K562 (cell line): ENCODE measurements around the gene OLFML3. TPM values are rescaled to one million over a fixed set of nuclear protein-coding genes. Genes with fewer than 3 reads are reported as not detected.

Experiments used
- ARID2 ChIP-seq: fragments of 450-650 bp; IDR thresholded peaks from 2 replicates; pipeline ENCODE4 v1.6.1; 2017; ENCODE audit warnings: antibody characterized with exemption, mild to moderate bottlenecking
- BCOR ChIP-seq: fragments of 450-650 bp; IDR thresholded peaks from 2 replicates; pipeline ENCODE4 v1.6.1; 2016
- CBFB ChIP-seq: sonication (generic); formaldehyde crosslinking; IDR thresholded peaks from 2 replicates; pipeline ENCODE4 v1.4.0; 2020; ENCODE audit warnings: mild to moderate bottlenecking, missing genetic modification reagents
- FOXJ2 ChIP-seq: fragments of 200-800 bp; sonication (Bioruptor generic); IDR thresholded peaks from 2 replicates; pipeline ENCODE4 v1.6.1; 2016; ENCODE audit warnings: missing genetic modification characterization, missing compliant biosample characterization
- FOXK2 ChIP-seq, 2 experiments: fragments of 450-650 bp; IDR thresholded peaks in 1 of 2; conservative IDR thresholded peaks in 1 of 2; 2 replicates each; pipeline ENCODE4 v1.6.1; 2016; ENCODE audit warnings: low read depth in 2 of 2, mild to moderate bottlenecking in 1 of 2
- HMGN3 ChIP-seq: IDR thresholded peaks from 2 replicates; pipeline ENCODE4 v1.6.1; 2011; ENCODE audit warnings: borderline replicate concordance, low read depth, mild to moderate bottlenecking, mixed read lengths, low read length; ENCODE audit not compliant: insufficient read length; ENCODE audit errors: extremely low read depth
- HMGXB4 ChIP-seq: sonication (generic); formaldehyde crosslinking; IDR thresholded peaks from 2 replicates; pipeline ENCODE4 v1.8.1; 2023; ENCODE audit warnings: mild to moderate bottlenecking, missing genetic modification reagents
- IRF1 ChIP-seq: sonication (generic); formaldehyde crosslinking; IDR thresholded peaks from 2 replicates; pipeline ENCODE4 v1.8.0; 2022; ENCODE audit warnings: missing genetic modification reagents, mild to moderate bottlenecking, borderline replicate concordance
- NCOA4 ChIP-seq: fragments of 450-650 bp; IDR thresholded peaks from 2 replicates; pipeline ENCODE4 v1.6.1; 2018; ENCODE audit warnings: mild to moderate bottlenecking; ENCODE audit not compliant: partially characterized antibody
- NCOR1 ChIP-seq: fragments of 450-650 bp; IDR thresholded peaks from 2 replicates; pipeline ENCODE4 v1.6.1; 2016; ENCODE audit warnings: mild to moderate bottlenecking, moderate library complexity
- NFXL1 ChIP-seq: fragments of 450-650 bp; formaldehyde crosslinking; IDR thresholded peaks from 2 replicates; pipeline ENCODE4 v1.4.0; 2021; ENCODE audit warnings: mild to moderate bottlenecking
- NR4A1 ChIP-seq, 2 experiments: fragments of 250-450 bp in 1 of 2; fragments of 450-650 bp in 1 of 2; sonication (Bioruptor Pico) in 1 of 2; IDR thresholded peaks; 2 replicates each; pipeline versions ENCODE4 v1.4.0 to v1.6.1; 2016 to 2020; ENCODE audit warnings: mild to moderate bottlenecking in 2 of 2, missing compliant biosample characterization in 1 of 2, missing genetic modification characterization in 1 of 2, moderate library complexity in 1 of 2
- TCF15 ChIP-seq: fragments of 250-450 bp; sonication (Bioruptor Pico); IDR thresholded peaks from 2 replicates; pipeline ENCODE4 v1.8.0; 2022; ENCODE audit warnings: moderate library complexity, mild to moderate bottlenecking, inconsistent platforms
- XRCC5 ChIP-seq: fragments of 200-400 bp; formaldehyde crosslinking; IDR thresholded peaks from 2 replicates; pipeline ENCODE4 v1.6.1; 2017; ENCODE audit warnings: low read depth, mild to moderate bottlenecking, low read length
- ZNF282 ChIP-seq: sonication (generic); formaldehyde crosslinking; IDR thresholded peaks from 2 replicates; pipeline ENCODE4 v1.8.1; 2023; ENCODE audit warnings: missing genetic modification reagents
- ZNF644 ChIP-seq: fragments of 200-800 bp; sonication (Bioruptor generic); IDR thresholded peaks from 2 replicates; pipeline ENCODE4 v1.6.1; 2016; ENCODE audit warnings: low read depth, missing genetic modification characterization, missing compliant biosample characterization
- polyA plus RNA-seq, 8 experiments: library from polyadenylated mRNA; depleted of rRNA in 4 of 8; stranded (reverse) in 5 of 8; unstranded in 3 of 8; fragments of >200 nt; fragmentation: Nextera tagmentation in 2 of 8; fragmentation: Illumina TruSeq in 1 of 8; extraction: Ambion mirVana in 2 of 8; extraction: Trizol in 1 of 8; gene quantifications; 2 replicates each; pipeline versions ENCODE4 v1.2.1 to v1.2.3, GENCODE V29; 2011 to 2014; ENCODE audit warnings: inconsistent platforms in 1 of 8, missing spikeins in 1 of 8
- total RNA-seq, 7 experiments: library from RNA; depleted of rRNA in 6 of 7; stranded (reverse); fragments of >200 nt in 6 of 7; fragmentation: Illumina TruSeq in 2 of 7; extraction: Trizol in 2 of 7; gene quantifications; 2 replicates each; pipeline versions ENCODE4 v1.2.1 to v1.2.3, GENCODE V29; 2011 to 2021; ENCODE audit warnings: low replicate concordance in 1 of 7
- TF ChIP-seq, protein P1 (sequence below), 2 experiments: IDR thresholded peaks; 2 replicates each; pipeline ENCODE4 v1.6.1; 2011; ENCODE audit warnings: borderline replicate concordance in 1 of 2, control low read depth in 1 of 2, low read depth in 1 of 2, low read length in 1 of 2, mild to moderate bottlenecking in 1 of 2, mixed read lengths in 1 of 2, moderate library complexity in 1 of 2; ENCODE audit not compliant: insufficient read depth in 1 of 2, insufficient read length in 1 of 2, poor library complexity in 1 of 2, severe bottlenecking in 1 of 2; ENCODE audit errors: extremely low read depth in 1 of 2
- TF ChIP-seq, protein P2 (sequence below): fragments of 450-650 bp; IDR thresholded peaks from 2 replicates; pipeline ENCODE4 v1.7.1; 2018; ENCODE audit warnings: mild to moderate bottlenecking, low read depth; ENCODE audit not compliant: partially characterized antibody

Gene OLFML3
- total and polyA plus RNA-seq, 9 of the 15 experiments (the other 6 are each of a cell fraction or from before 2014, with no cell fraction given), result 0.07 to 0.13 (median 0.07) TPM; not detected in 6

GRCh38 chr1:113978863-113979702 lies at the start of gene OLFML3 (continued):
- TF ChIP-seq TCF15 (CRISPR knock-in tag) (no peak), NCOR1 (no peak), ARID2 (peak; percentile 45; the same call in 1 of the 2 replicates), NR4A1 (CRISPR knock-in tag; IDR thresholded peaks at IDR 0.05) (no peak), NR4A1 (tag; IDR thresholded peaks at IDR 0.05) (no peak), HMGXB4 (CRISPR knock-in tag) (no peak), BCOR (no peak), XRCC5 (0 out of 2 replicates have a peak, but pooled peaks have one; percentile 22), NFXL1 (CRISPR knock-in tag) (no peak), IRF1 (no peak), FOXK2 (conservative IDR thresholded peaks at IDR 0.05 in 1 of 2, IDR thresholded peaks at IDR 0.05 in 1 of 2; ENCODE audit: low read depth in 2 of 2) (no peak), CBFB (CRISPR knock-in tag) (no peak), ZNF282 (no peak), NCOA4 (no peak), FOXJ2 (tag) (no peak), HMGN3 (no peak), ZNF644 (tag) (no peak)
- TF ChIP-seq, protein P1, sequence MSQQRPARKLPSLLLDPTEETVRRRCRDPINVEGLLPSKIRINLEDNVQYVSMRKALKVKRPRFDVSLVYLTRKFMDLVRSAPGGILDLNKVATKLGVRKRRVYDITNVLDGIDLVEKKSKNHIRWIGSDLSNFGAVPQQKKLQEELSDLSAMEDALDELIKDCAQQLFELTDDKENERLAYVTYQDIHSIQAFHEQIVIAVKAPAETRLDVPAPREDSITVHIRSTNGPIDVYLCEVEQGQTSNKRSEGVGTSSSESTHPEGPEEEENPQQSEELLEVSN (IDR thresholded peaks at IDR 0.05; ENCODE audit: borderline replicate concordance in 1 of 2, extremely low read depth in 1 of 2, insufficient read depth in 1 of 2, insufficient read length in 1 of 2, low read depth in 1 of 2, low read length in 1 of 2, poor library complexity in 1 of 2, severe bottlenecking in 1 of 2), result no peak
- TF ChIP-seq, protein P2, sequence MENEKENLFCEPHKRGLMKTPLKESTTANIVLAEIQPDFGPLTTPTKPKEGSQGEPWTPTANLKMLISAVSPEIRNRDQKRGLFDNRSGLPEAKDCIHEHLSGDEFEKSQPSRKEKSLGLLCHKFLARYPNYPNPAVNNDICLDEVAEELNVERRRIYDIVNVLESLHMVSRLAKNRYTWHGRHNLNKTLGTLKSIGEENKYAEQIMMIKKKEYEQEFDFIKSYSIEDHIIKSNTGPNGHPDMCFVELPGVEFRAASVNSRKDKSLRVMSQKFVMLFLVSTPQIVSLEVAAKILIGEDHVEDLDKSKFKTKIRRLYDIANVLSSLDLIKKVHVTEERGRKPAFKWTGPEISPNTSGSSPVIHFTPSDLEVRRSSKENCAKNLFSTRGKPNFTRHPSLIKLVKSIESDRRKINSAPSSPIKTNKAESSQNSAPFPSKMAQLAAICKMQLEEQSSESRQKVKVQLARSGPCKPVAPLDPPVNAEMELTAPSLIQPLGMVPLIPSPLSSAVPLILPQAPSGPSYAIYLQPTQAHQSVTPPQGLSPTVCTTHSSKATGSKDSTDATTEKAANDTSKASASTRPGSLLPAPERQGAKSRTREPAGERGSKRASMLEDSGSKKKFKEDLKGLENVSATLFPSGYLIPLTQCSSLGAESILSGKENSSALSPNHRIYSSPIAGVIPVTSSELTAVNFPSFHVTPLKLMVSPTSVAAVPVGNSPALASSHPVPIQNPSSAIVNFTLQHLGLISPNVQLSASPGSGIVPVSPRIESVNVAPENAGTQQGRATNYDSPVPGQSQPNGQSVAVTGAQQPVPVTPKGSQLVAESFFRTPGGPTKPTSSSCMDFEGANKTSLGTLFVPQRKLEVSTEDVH, result no peak
